HepG2 (cell line): ENCODE results near the gene RNF40. TPM values are rescaled to one million over a fixed set of nuclear protein-coding genes. Genes with fewer than 3 reads are reported as not detected.

Experiments used
- ASH2L ChIP-seq: fragments of 300-600, 200-600 bp; sonication (generic); IDR thresholded peaks from 2 replicates; pipeline ENCODE4 v1.7.0; 2017; ENCODE audit warnings: low read depth, mild to moderate bottlenecking, moderate library complexity, mixed read lengths, low read length; ENCODE audit not compliant: insufficient read length
- ATF1 ChIP-seq: IDR thresholded peaks from 2 replicates; pipeline ENCODE4 v1.6.1; 2016; ENCODE audit warnings: mild to moderate bottlenecking, control low read depth
- CREM ChIP-seq, 2 experiments: sonication (generic) in 1 of 2; formaldehyde crosslinking in 1 of 2; IDR thresholded peaks; 2 replicates each; pipeline versions ENCODE4 v1.4.0 to v1.6.1; 2016 to 2020; ENCODE audit warnings: antibody characterized with exemption in 1 of 2, mild to moderate bottlenecking in 1 of 2, missing genetic modification reagents in 1 of 2
- EEA1 ChIP-seq: sonication (generic); formaldehyde crosslinking; IDR thresholded peaks from 2 replicates; pipeline ENCODE4 v1.5.1; 2020; ENCODE audit warnings: mild to moderate bottlenecking, missing genetic modification reagents, borderline replicate concordance
- KDM1A ChIP-seq: IDR thresholded peaks from 2 replicates; pipeline ENCODE4 v1.6.1; 2016; ENCODE audit warnings: missing compliant biosample characterization
- KDM4B ChIP-seq: sonication (generic); formaldehyde crosslinking; IDR thresholded peaks from 2 replicates; pipeline ENCODE4 v1.4.0; 2020; ENCODE audit warnings: missing genetic modification reagents
- KLF16 ChIP-seq, 2 experiments: sonication (generic) in 1 of 2; formaldehyde crosslinking in 1 of 2; IDR thresholded peaks; 2 replicates each; pipeline versions ENCODE4 v1.6.1 to v1.8.0; 2016 to 2023; ENCODE audit warnings: missing genetic modification reagents in 2 of 2, missing compliant biosample characterization in 1 of 2
- MED8 ChIP-seq: sonication (generic); formaldehyde crosslinking; IDR thresholded peaks from 2 replicates; pipeline ENCODE4 v1.8.1; 2023; ENCODE audit warnings: mild to moderate bottlenecking, missing genetic modification reagents; ENCODE audit not compliant: insufficient replicate concordance
- MIER2 ChIP-seq: IDR thresholded peaks from 2 replicates; pipeline ENCODE4 v1.6.1; 2016; ENCODE audit warnings: missing biosample characterization, missing genetic modification reagents
- MZF1 ChIP-seq: sonication (generic); formaldehyde crosslinking; IDR thresholded peaks from 2 replicates; pipeline ENCODE4 v1.8.1; 2023; ENCODE audit warnings: mild to moderate bottlenecking, missing genetic modification reagents, borderline replicate concordance
- NCOR1 ChIP-seq: fragments of 200-600 bp; sonication (generic); IDR thresholded peaks from 2 replicates; pipeline ENCODE4 v1.7.0; 2017; ENCODE audit warnings: antibody characterized with exemption, low read length, borderline replicate concordance
- NRL ChIP-seq: sonication (generic); formaldehyde crosslinking; IDR thresholded peaks from 2 replicates; pipeline ENCODE4 v1.5.0; 2020; ENCODE audit warnings: missing genetic modification reagents, mild to moderate bottlenecking, moderate library complexity, borderline replicate concordance
- PAX8 ChIP-seq: sonication (generic); formaldehyde crosslinking; IDR thresholded peaks from 2 replicates; pipeline ENCODE4 v1.8.0; 2022; ENCODE audit warnings: mild to moderate bottlenecking, missing genetic modification reagents, borderline replicate concordance
- PBX2 ChIP-seq: IDR thresholded peaks from 2 replicates; pipeline ENCODE4 v1.6.1; 2016; ENCODE audit warnings: control low read depth
- PITX1 ChIP-seq: sonication (generic); formaldehyde crosslinking; IDR thresholded peaks from 2 replicates; pipeline ENCODE4 v1.5.1; 2020; ENCODE audit warnings: mild to moderate bottlenecking, missing genetic modification reagents
- SOX6 ChIP-seq, 2 experiments: fragments of 450-650 bp in 1 of 2; sonication (generic) in 1 of 2; formaldehyde crosslinking in 1 of 2; IDR thresholded peaks; 2 replicates each; pipeline versions ENCODE4 v1.4.0 to v1.6.1; 2017 to 2020; ENCODE audit warnings: antibody characterized with exemption in 1 of 2, mild to moderate bottlenecking in 1 of 2, missing genetic modification reagents in 1 of 2
- SRSF1 ChIP-seq: fragments of 200-400 bp; formaldehyde crosslinking; optimal IDR thresholded peaks from 2 replicates; pipeline ENCODE3; 2017; ENCODE audit warnings: mild to moderate bottlenecking, low read depth, low read length, moderate library complexity
- TEF ChIP-seq: sonication (generic); formaldehyde crosslinking; IDR thresholded peaks from 2 replicates; pipeline ENCODE4 v1.5.0; 2020; ENCODE audit warnings: missing genetic modification reagents
- ZNF326 ChIP-seq: sonication (generic); formaldehyde crosslinking; IDR thresholded peaks from 2 replicates; pipeline ENCODE4 v1.4.0; 2020; ENCODE audit warnings: missing genetic modification reagents, borderline replicate concordance
- ZNF383 ChIP-seq: sonication (generic); formaldehyde crosslinking; IDR thresholded peaks from 2 replicates; pipeline ENCODE4 v1.4.0; 2020; ENCODE audit warnings: missing genetic modification reagents, mild to moderate bottlenecking, borderline replicate concordance
- ZNF451 ChIP-seq: sonication (generic); formaldehyde crosslinking; IDR thresholded peaks from 2 replicates; pipeline ENCODE4 v1.5.0; 2020; ENCODE audit warnings: mild to moderate bottlenecking, missing genetic modification reagents
- ZNF558 ChIP-seq: sonication (generic); formaldehyde crosslinking; IDR thresholded peaks from 2 replicates; pipeline ENCODE4 v1.9.0; 2022; ENCODE audit warnings: mild to moderate bottlenecking, missing genetic modification reagents, borderline replicate concordance
- ZNF644 ChIP-seq: IDR thresholded peaks from 2 replicates; pipeline ENCODE4 v1.6.1; 2016; ENCODE audit warnings: low read depth
- polyA plus RNA-seq, 8 experiments: library from polyadenylated mRNA; depleted of rRNA in 3 of 8; stranded (reverse) in 7 of 8; unstranded in 1 of 8; fragments of >200 nt; fragmentation: Illumina TruSeq in 4 of 8; extraction: Trizol in 4 of 8; gene quantifications; 2 replicates each; pipeline versions ENCODE4 v1.2.1 to v1.2.3, GENCODE V29; 2011 to 2016; ENCODE audit warnings: low read depth in 4 of 8, missing spikeins in 1 of 8, mixed read lengths in 1 of 8; ENCODE audit not compliant: insufficient read depth in 1 of 8
- total RNA-seq, 5 experiments: library from RNA; depleted of rRNA; stranded (reverse); fragments of >200 nt; fragmentation: Illumina TruSeq; extraction: Trizol; gene quantifications; 2 replicates each; pipeline ENCODE4 v1.2.3, GENCODE V29; 2016; ENCODE audit warnings: low read depth in 1 of 5
- TF ChIP-seq, protein P1 (sequence below): sonication (generic); formaldehyde crosslinking; IDR thresholded peaks from 2 replicates; pipeline ENCODE4 v1.4.0; 2020; ENCODE audit warnings: missing genetic modification reagents
- TF ChIP-seq, protein P2 (sequence below): sonication (generic); formaldehyde crosslinking; IDR thresholded peaks from 2 replicates; pipeline ENCODE4 v1.8.0; 2022; ENCODE audit warnings: missing genetic modification reagents, mild to moderate bottlenecking, inconsistent platforms, borderline replicate concordance

Gene RNF40
- total and polyA plus RNA-seq, 2 of the 13 experiments (the other 11 are each of a cell fraction or from before 2014, with no cell fraction given), result 84.0 to 85.6 TPM

- peak; percentile 75; the same call in 1 of the 2 replicates for TF ChIP-seq ZNF558
- TF ChIP-seq ATF1 (CRISPR knock-in tag), result no peak; the same call in 1 of the 2 replicates
- no peak for TF ChIP-seq EEA1
- peak; percentile 75 for TF ChIP-seq TEF (CRISPR knock-in tag)
- TF ChIP-seq ZNF326, result no peak
- TF ChIP-seq ZNF644 (CRISPR knock-in tag), result no peak
- peak; percentile 64; the same call in 1 of the 2 replicates for TF ChIP-seq KDM1A (CRISPR knock-in tag)
- TF ChIP-seq NCOR1, result peak; percentile 33
- peak; percentile 73; the same call in 1 of the 2 replicates for TF ChIP-seq CREM (IDR thresholded peaks at IDR 0.05)
- no peak for TF ChIP-seq CREM (CRISPR knock-in tag; IDR thresholded peaks at IDR 0.05)
- TF ChIP-seq, protein P1, sequence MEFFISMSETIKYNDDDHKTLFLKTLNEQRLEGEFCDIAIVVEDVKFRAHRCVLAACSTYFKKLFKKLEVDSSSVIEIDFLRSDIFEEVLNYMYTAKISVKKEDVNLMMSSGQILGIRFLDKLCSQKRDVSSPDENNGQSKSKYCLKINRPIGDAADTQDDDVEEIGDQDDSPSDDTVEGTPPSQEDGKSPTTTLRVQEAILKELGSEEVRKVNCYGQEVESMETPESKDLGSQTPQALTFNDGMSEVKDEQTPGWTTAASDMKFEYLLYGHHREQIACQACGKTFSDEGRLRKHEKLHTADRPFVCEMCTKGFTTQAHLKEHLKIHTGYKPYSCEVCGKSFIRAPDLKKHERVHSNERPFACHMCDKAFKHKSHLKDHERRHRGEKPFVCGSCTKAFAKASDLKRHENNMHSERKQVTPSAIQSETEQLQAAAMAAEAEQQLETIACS (CRISPR knock-in tag), result peak; percentile 81
- no peak for TF ChIP-seq ZNF383 (CRISPR knock-in tag)
- peak; percentile 82 for TF ChIP-seq SRSF1
- TF ChIP-seq, protein P2, sequence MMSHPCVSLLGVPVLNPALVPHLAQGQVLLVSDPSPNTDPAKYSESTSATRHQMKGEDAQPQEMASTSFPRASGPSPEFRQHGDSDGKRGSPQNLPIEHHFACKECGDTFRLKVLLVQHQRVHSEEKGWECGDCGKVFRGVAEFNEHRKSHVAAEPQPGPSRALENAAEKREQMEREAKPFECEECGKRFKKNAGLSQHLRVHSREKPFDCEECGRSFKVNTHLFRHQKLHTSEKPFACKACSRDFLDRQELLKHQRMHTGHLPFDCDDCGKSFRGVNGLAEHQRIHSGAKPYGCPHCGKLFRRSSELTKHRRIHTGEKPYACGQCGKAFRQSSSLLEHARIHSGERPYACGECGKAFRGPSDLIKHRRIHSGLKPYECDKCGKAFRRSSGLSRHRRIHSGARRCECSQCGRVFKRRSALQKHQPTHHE, result no peak
- peak; percentile 90; the same call in 1 of the 2 replicates for TF ChIP-seq KDM4B (CRISPR knock-in tag)
- TF ChIP-seq PBX2 (CRISPR knock-in tag), result no peak; the same call in 1 of the 2 replicates
- peak; percentile 84 for TF ChIP-seq PITX1 (CRISPR knock-in tag)
- TF ChIP-seq MIER2, result peak; percentile 33; the same call in 1 of the 2 replicates
- TF ChIP-seq PAX8 (CRISPR knock-in tag), result peak; percentile 51; the same call in 1 of the 2 replicates
- peak; percentile 85; the same call in 1 of the 2 replicates for TF ChIP-seq MZF1
- TF ChIP-seq ZNF451 (CRISPR knock-in tag), result no peak; the same call in 1 of the 2 replicates
- TF ChIP-seq SOX6 (IDR thresholded peaks at IDR 0.05), result no peak
- TF ChIP-seq SOX6 (CRISPR knock-in tag; IDR thresholded peaks at IDR 0.05), result peak; percentile 55
- peak; percentile 95 for TF ChIP-seq NRL (CRISPR knock-in tag)
- peak; percentile 57 for TF ChIP-seq MED8 (CRISPR knock-in tag)
- peak; percentile 69 for TF ChIP-seq ASH2L
- TF ChIP-seq KLF16 (CRISPR knock-in tag; IDR thresholded peaks at IDR 0.05), result peak in 1 of 2 experiments; percentile 95; a peak in 2 of 4 replicates
These were observed 25.0 kb downstream of the RNF40 start, which contains the start of gene ZNF629 (continued) for GRCh38 chr16:30786936-30787612.
